H9 (cell line): ENCODE data around the gene ADAD2. TPM values are rescaled to one million over a fixed set of nuclear protein-coding genes. Genes with fewer than 3 reads are reported as not detected.

Experiments
- DNase-seq: peaks from one replicate; pipeline ENCODE4 v3.0.0-alpha.2; 2017
- H2AFZ ChIP-seq: one replicate; pipeline ENCODE4 v1.6.1; 2013; ENCODE audit warnings: mild to moderate bottlenecking, low read length, control low read depth, moderate library complexity
- H2AK5ac ChIP-seq: 2 replicates; pipeline ENCODE4 v1.6.1; 2013; ENCODE audit warnings: low read length, control low read depth, mixed read lengths; ENCODE audit not compliant: insufficient read length
- H2BK120ac ChIP-seq: one replicate; pipeline ENCODE4 v1.6.1; 2013; ENCODE audit warnings: low read depth, mild to moderate bottlenecking, low read length, control low read depth, inconsistent platforms; ENCODE audit not compliant: poor library complexity, severe bottlenecking
- H2BK12ac ChIP-seq: 2 replicates; pipeline ENCODE4 v1.6.1; 2013; ENCODE audit warnings: low read length, control low read depth, mixed read lengths, low read depth; ENCODE audit not compliant: insufficient read length
- H2BK15ac ChIP-seq: 2 replicates; pipeline ENCODE4 v1.6.1; 2013; ENCODE audit warnings: low read depth, low read length, control low read depth
- H2BK20ac ChIP-seq: one replicate; pipeline ENCODE4 v1.6.1; 2013; ENCODE audit warnings: low read depth, mild to moderate bottlenecking, low read length, control low read depth, inconsistent platforms; ENCODE audit not compliant: poor library complexity, severe bottlenecking
- H2BK5ac ChIP-seq: 2 replicates; pipeline ENCODE4 v1.6.1; 2013; ENCODE audit warnings: low read length, control low read depth, mixed read lengths; ENCODE audit not compliant: insufficient read length
- H3K14ac ChIP-seq: 2 replicates; pipeline ENCODE4 v1.6.1; 2013; ENCODE audit warnings: low read length, control low read depth; ENCODE audit not compliant: insufficient read depth
- H3K18ac ChIP-seq: 2 replicates; pipeline ENCODE4 v1.6.1; 2013; ENCODE audit warnings: low read depth, mild to moderate bottlenecking, mixed read lengths, low read length, control low read depth; ENCODE audit not compliant: insufficient read length
- H3K23ac ChIP-seq: 2 replicates; pipeline ENCODE4 v1.6.1; 2013; ENCODE audit warnings: low read length, control low read depth, mixed read lengths, low read depth; ENCODE audit not compliant: insufficient read length
- H3K23me2 ChIP-seq: 2 replicates; pipeline ENCODE4 v1.6.1; 2013; ENCODE audit warnings: low read depth, mild to moderate bottlenecking, mixed read lengths, low read length, control low read depth; ENCODE audit not compliant: insufficient read length, poor library complexity, severe bottlenecking
- H3K27ac ChIP-seq: 2 replicates; pipeline ENCODE4 v1.5.1; 2013; ENCODE audit warnings: low read length, control low read depth, mixed read lengths, low read depth; ENCODE audit not compliant: insufficient read length
- H3K27me3 ChIP-seq: 2 replicates; pipeline ENCODE4 v1.6.1; 2013; ENCODE audit warnings: low read length, control low read depth, inconsistent platforms; ENCODE audit not compliant: insufficient read depth
- H3K4ac ChIP-seq: 2 replicates; pipeline ENCODE4 v1.6.1; 2013; ENCODE audit warnings: low read depth, mild to moderate bottlenecking, control low read depth, inconsistent platforms, low read length, moderate library complexity
- H3K4me1 ChIP-seq: 2 replicates; pipeline ENCODE4 v1.6.1; 2013; ENCODE audit warnings: low read length, control low read depth, inconsistent platforms; ENCODE audit not compliant: insufficient read depth
- H3K4me2 ChIP-seq: 2 replicates; pipeline ENCODE4 v1.6.1; 2013; ENCODE audit warnings: low read length, control low read depth, mixed read lengths; ENCODE audit not compliant: insufficient read length, insufficient read depth
- H3K56ac ChIP-seq: 2 replicates; pipeline ENCODE4 v1.6.1; 2013; ENCODE audit warnings: low read depth, mild to moderate bottlenecking, mixed read lengths, low read length, control low read depth; ENCODE audit not compliant: insufficient read length
- H3K79me1 ChIP-seq: 2 replicates; pipeline ENCODE4 v1.6.1; 2013; ENCODE audit warnings: low read depth, mild to moderate bottlenecking, moderate library complexity, low read length, control low read depth, inconsistent platforms; ENCODE audit not compliant: insufficient read depth, poor library complexity, severe bottlenecking
- H3K79me2 ChIP-seq: 2 replicates; pipeline ENCODE4 v1.6.1; 2013; ENCODE audit warnings: low read length, control low read depth, inconsistent platforms; ENCODE audit not compliant: insufficient read depth
- H3K9ac ChIP-seq: 2 replicates; pipeline ENCODE4 v1.6.1; 2013; ENCODE audit warnings: low read length, control low read depth, mixed read lengths; ENCODE audit not compliant: insufficient read length; ENCODE audit errors: extremely low read depth
- H3K9me3 ChIP-seq: one replicate; pipeline ENCODE4 v1.6.1; 2013; ENCODE audit warnings: low read depth, low read length, inconsistent platforms; ENCODE audit not compliant: control insufficient read depth
- H3T11ph ChIP-seq: one replicate; pipeline ENCODE4 v1.6.1; 2013; ENCODE audit warnings: mild to moderate bottlenecking, low read length, control low read depth, inconsistent platforms
- H4K20me1 ChIP-seq: one replicate; pipeline ENCODE4 v1.6.1; 2013; ENCODE audit not compliant: control insufficient read depth, insufficient read length, insufficient read depth
- H4K5ac ChIP-seq: 2 replicates; pipeline ENCODE4 v1.6.1; 2013; ENCODE audit warnings: low read depth, mild to moderate bottlenecking, mixed read lengths, low read length, control low read depth; ENCODE audit not compliant: insufficient read length
- H4K8ac ChIP-seq: replicated peaks from 2 replicates; pipeline ENCODE4 v1.6.1; 2013; ENCODE audit warnings: low read length, control low read depth, mixed read lengths, low read depth; ENCODE audit not compliant: insufficient read length
- H4K91ac ChIP-seq: 2 replicates; pipeline ENCODE4 v1.6.1; 2013; ENCODE audit warnings: low read depth, mild to moderate bottlenecking, moderate library complexity, mixed read lengths, low read length, control low read depth; ENCODE audit not compliant: insufficient read length
- H3K27ac Mint-ChIP-seq, 3 experiments: 2 replicates in 2 of 3; 3 replicates in 1 of 3; pipeline ENCODE4 v1.8.0; 2020 to 2021; ENCODE audit warnings: mixed read lengths in 3 of 3, mild to moderate bottlenecking in 1 of 3, moderate library complexity in 1 of 3
- H3K27me3 Mint-ChIP-seq: 2 replicates; pipeline ENCODE4 v1.8.0; 2021; ENCODE audit warnings: low read depth, mild to moderate bottlenecking, moderate library complexity, mixed read lengths
- H3K36me3 Mint-ChIP-seq, 3 experiments: 2 replicates in 2 of 3; 3 replicates in 1 of 3; pipeline ENCODE4 v1.8.0; 2020 to 2021; ENCODE audit warnings: low read depth in 3 of 3, mixed read lengths in 3 of 3; ENCODE audit not compliant: insufficient read depth in 1 of 3
- H3K4me1 Mint-ChIP-seq, 2 experiments: 2 replicates each; pipeline ENCODE4 v1.8.0; 2020; ENCODE audit warnings: mixed read lengths in 2 of 2
- H3K4me3 Mint-ChIP-seq, 2 experiments: 2 replicates in 1 of 2; 3 replicates in 1 of 2; pipeline ENCODE4 v1.8.0; 2020 to 2021; ENCODE audit warnings: mild to moderate bottlenecking in 2 of 2, mixed read lengths in 2 of 2, moderate library complexity in 1 of 2
- H3K9me3 Mint-ChIP-seq, 2 experiments: 2 replicates in 1 of 2; 3 replicates in 1 of 2; pipeline ENCODE4 v1.8.0; 2020; ENCODE audit warnings: mild to moderate bottlenecking in 2 of 2, mixed read lengths in 2 of 2, moderate library complexity in 1 of 2
- WGBS: extraction: QIAGEN DNeasy Blood & Tissue Kit; methylation state at CpG from one replicate; pipeline ENCODE4 v1.1.7; 2013; ENCODE audit warnings: missing lambda C conversion rate, low lambda C conversion rate, mixed read lengths; ENCODE audit not compliant: insufficient read length; ENCODE audit errors: extremely low coverage; 5-methylcytosine and 5-hydroxymethylcytosine counted together
- total RNA-seq: library from RNA; stranded (reverse); gene quantifications from 2 replicates; pipeline ENCODE4 v1.2.1, GENCODE V29; 2021
- TF ChIP-seq, protein P1 (sequence below): fragments of 200-600 bp; sonication (generic); conservative IDR thresholded peaks from 3 replicates; pipeline ENCODE4 v1.8.0; 2021; ENCODE audit warnings: antibody characterized with exemption, mild to moderate bottlenecking

ADAD2 gene
- total RNA-seq, 1 experiment from 2014 or later: 1.0 TPM

- no peak overlapping the region for H3K56ac ChIP-seq
- no peaks in the 10 kb centered on the region for H3K9me3 ChIP-seq
- H3K23me2 ChIP-seq: no peaks in the 10 kb centered on the region
- no peak overlapping the region for H4K8ac ChIP-seq
- no peak overlapping the region for H3K4ac ChIP-seq
- H3K9ac ChIP-seq: no peak overlapping the region
- no peak overlapping the region for H2BK15ac ChIP-seq
- no peaks in the 10 kb centered on the region for H3K79me2 ChIP-seq
- H4K5ac ChIP-seq: no peak overlapping the region
- Mint-ChIP-seq H3K36me3 (no peaks in the 10 kb centered on the region), H3K9me3 (no peaks in the 10 kb centered on the region), H3K4me1 (peaks cover 12 to 21% of the 10 kb centered on the region in 2 experiments), H3K4me3 (no peak overlapping the region), H3K27me3 (peaks cover 1% of the 10 kb centered on the region; the same call in 1 of the 2 replicates), H3K27ac (peak overlapping the region in 1 of 3 experiments; percentile 47; a peak in 1 of 7 replicates)
- TF ChIP-seq, protein P1, sequence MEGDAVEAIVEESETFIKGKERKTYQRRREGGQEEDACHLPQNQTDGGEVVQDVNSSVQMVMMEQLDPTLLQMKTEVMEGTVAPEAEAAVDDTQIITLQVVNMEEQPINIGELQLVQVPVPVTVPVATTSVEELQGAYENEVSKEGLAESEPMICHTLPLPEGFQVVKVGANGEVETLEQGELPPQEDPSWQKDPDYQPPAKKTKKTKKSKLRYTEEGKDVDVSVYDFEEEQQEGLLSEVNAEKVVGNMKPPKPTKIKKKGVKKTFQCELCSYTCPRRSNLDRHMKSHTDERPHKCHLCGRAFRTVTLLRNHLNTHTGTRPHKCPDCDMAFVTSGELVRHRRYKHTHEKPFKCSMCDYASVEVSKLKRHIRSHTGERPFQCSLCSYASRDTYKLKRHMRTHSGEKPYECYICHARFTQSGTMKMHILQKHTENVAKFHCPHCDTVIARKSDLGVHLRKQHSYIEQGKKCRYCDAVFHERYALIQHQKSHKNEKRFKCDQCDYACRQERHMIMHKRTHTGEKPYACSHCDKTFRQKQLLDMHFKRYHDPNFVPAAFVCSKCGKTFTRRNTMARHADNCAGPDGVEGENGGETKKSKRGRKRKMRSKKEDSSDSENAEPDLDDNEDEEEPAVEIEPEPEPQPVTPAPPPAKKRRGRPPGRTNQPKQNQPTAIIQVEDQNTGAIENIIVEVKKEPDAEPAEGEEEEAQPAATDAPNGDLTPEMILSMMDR: no peak
- DNase-seq: no peak
- H3K4me1 ChIP-seq: no peaks in the 10 kb centered on the region
- no peak overlapping the region for H3K23ac ChIP-seq
- no peak overlapping the region for H2BK20ac ChIP-seq
- H3K14ac ChIP-seq: no peak overlapping the region; the same call in 1 of the 2 replicates
- H4K91ac ChIP-seq: no peak overlapping the region
- H3T11ph ChIP-seq: no peak overlapping the region
- no peaks in the 10 kb centered on the region for H3K27me3 ChIP-seq
- H4K20me1 ChIP-seq: no peaks in the 10 kb centered on the region
- H2BK120ac ChIP-seq: no peak overlapping the region
- no peak overlapping the region for H3K4me2 ChIP-seq
- no peaks in the 10 kb centered on the region for H3K79me1 ChIP-seq
- no peak overlapping the region for H2BK5ac ChIP-seq
- no peak overlapping the region for H2BK12ac ChIP-seq
- no CpG with 5 or more reads among the region's 8 CpGs for WGBS
- H3K18ac ChIP-seq: no peak overlapping the region
- no peak overlapping the region for H3K27ac ChIP-seq
- no peak overlapping the region for H2AK5ac ChIP-seq
- no peak overlapping the region for H2AFZ ChIP-seq
These were observed 35.1 kb downstream of the ADAD2 start for GRCh38 chr16:84226026-84226425.
